Psoas muscle (tissue), 8 donors: Measurements from ENCODE around the gene LTBR. TPM values are rescaled to one million over a fixed set of nuclear protein-coding genes. Genes with fewer than 3 reads are reported as not detected.

ENCODE experiments used
- ATAC-seq, 4 donors: fragments of 200-7000 bp; cut with Tn5 transposase; one replicate each; pipeline ENCODE4 v1.9.1; 2020; ENCODE audit warnings: moderate library complexity in 3 of 4, mild to moderate bottlenecking in 2 of 4
- DNase-seq, 2 donors: peaks; one replicate each; pipeline ENCODE4 v3.0.0-alpha.2; 2020
- H3K27ac ChIP-seq: fragments of 200-600 bp; one replicate; pipeline ENCODE4 v1.8.0; 2022
- H3K27me3 ChIP-seq, 3 donors: fragments of 200-600 bp in 1 of 3; one replicate each; pipeline versions ENCODE4 v1.6.1 to v1.8.0; 2013 to 2022; ENCODE audit warnings: low read length in 2 of 3, mild to moderate bottlenecking in 2 of 3, moderate library complexity in 1 of 3; ENCODE audit not compliant: insufficient read depth in 3 of 3
- H3K36me3 ChIP-seq, 2 donors: fragments of 200-600 bp in 1 of 2; one replicate each; pipeline versions ENCODE4 v1.6.1 to v1.8.0; 2013 to 2022; ENCODE audit warnings: low read depth in 1 of 2, mild to moderate bottlenecking in 1 of 2, moderate library complexity in 1 of 2; ENCODE audit not compliant: insufficient read depth in 1 of 2
- H3K4me1 ChIP-seq: fragments of 200-600 bp; one replicate; pipeline ENCODE4 v1.8.0; 2022
- H3K4me3 ChIP-seq: fragments of 200-600 bp; one replicate; pipeline ENCODE4 v1.8.0; 2022; ENCODE audit warnings: mild to moderate bottlenecking
- H3K9me3 ChIP-seq: fragments of 200-600 bp; one replicate; pipeline ENCODE4 v1.8.0; 2022
- CTCF ChIP-seq: fragments of 200-600 bp; IDR thresholded peaks from one replicate; pipeline ENCODE4 v1.8.0; 2022; ENCODE audit warnings: antibody characterized with exemption
- whole genome bisulfite sequencing, 3 donors: extraction: QIAGEN DNeasy Blood & Tissue Kit; methylation state at CpG; one replicate each; pipeline versions ENCODE4 v1.1.6 to v1.1.7; 2013; 5-methylcytosine and 5-hydroxymethylcytosine counted together
- intact Hi-C, 2 donors: fragments of 100-400 bp; cut with DNase I; formaldehyde crosslinking; loops; one replicate each; pipeline versions ENCODE4 v1.11.0 to v1.14.2; 2022
- long read RNA-seq, 2 donors: library from polyadenylated mRNA; unstranded; transcript quantifications; one replicate each; pipeline ENCODE4 v2.0.0, GENCODE V29; 2021
- polyA plus RNA-seq, 3 donors: library from polyadenylated mRNA; stranded (reverse); fragments of 200-250 nt; gene quantifications; one replicate each; pipeline ENCODE4 v1.2.3, GENCODE V29; 2013
- total RNA-seq, 4 donors: library from RNA; stranded (reverse); fragmentation: NEBNext Ultra II Directional in 2 of 4; extraction: Animal tissue kit (Norgen Biotek cat#: 25700) in 2 of 4; gene quantifications; one replicate each; pipeline versions ENCODE4 v1.2.1 to v1.2.4, GENCODE V29; 2021 to 2023
- donor health status: healthy with polysubstance abuse.
- donor health status: DM: no; HTN: no; CAD: no; lungs with moderate emphysema.
- donor health status: Bipolar disorder and iron deficiency.
- donor health status: healthy.
- donor health status: DM: yes; HTN: yes; CAD: no.
- donor health status: DM: no; HTN: no; CAD: no.
- donor health status: DM: no; HTN: no; CAD: no.
- donor health status: DM: yes; HTN: yes; CAD: no.

The LTBR gene
- total RNA-seq: 10 to 100 TPM; 23.7 to 38.6 (median 34.1) TPM
- polyA plus RNA-seq: 10 to 100 TPM; 15.3 to 38.8 (median 34.5) TPM
- long read RNA-seq, donor 1, transcript LTBR-201 (10 exons, 2,260 nt): major isoform, 27 of 36 reads
- long read RNA-seq, donor 1, partial matches to known transcripts: 2 of 36 reads
- long read RNA-seq, donor 1, other reads (novel, unspliced or antisense): 7 of 36 reads
- long read RNA-seq, donor 2, transcript LTBR-201 (10 exons, 2,260 nt): major isoform, 25 of 53 reads
- long read RNA-seq, donor 2, partial matches to known transcripts: 17 of 53 reads
- long read RNA-seq, donor 2, other reads (novel, unspliced or antisense): 9 of 53 reads

- TF ChIP-seq CTCF: peak; percentile 4
- no peaks in the 10 kb centered on the region for H3K27me3 ChIP-seq
- no peaks in the 10 kb centered on the region for H3K9me3 ChIP-seq
- H3K4me1 ChIP-seq: peaks cover 28% of the 10 kb centered on the region
- WGBS, 3 donors: 2 to 5% (median 4%) methylated on average over 43 to 62 of the region's 62 CpGs
- intact Hi-C loops: loop anchor here (1.0 to 2.0 kb wide), 2 partner anchors 41 to 48 kb away; partner anchors contain the start of gene TNFRSF1A (in 1 of the 2)
- H3K36me3 ChIP-seq: peaks cover 13 to 30% of the 10 kb centered on the region in 2 donors
- H3K27ac ChIP-seq: peak within 1 kb of the TSS; percentile 97
- ATAC-seq: peak; percentile 96 to 98 (median 96)
- H3K4me3 ChIP-seq: peak within 1 kb of the TSS; percentile 83
- peak; percentile 98 to 99 for DNase-seq
Measured at GRCh38 chr12:6383572-6384498, at the start of gene LTBR. Gene LTBR (plus strand): TSS chr12:6384162. CDS start chr12:6384359, 197 bp downstream.

GRCh38 chr12:6334359-6334758 lies 49.6 kb upstream of the LTBR start:
- peak overlapping the region; percentile 88 for H3K27ac ChIP-seq
- ATAC-seq (no peak), DNase-seq (no peak)
- H3K4me1 ChIP-seq: peaks cover 55% of the 10 kb centered on the region
- H3K4me3 ChIP-seq: peak overlapping the region; percentile 99
- 47 to 64% (median 51%) methylated on average over 5 of the region's 5 CpGs for WGBS, 3 donors
- H3K36me3 ChIP-seq: peaks cover 7 to 63% of the 10 kb centered on the region in 2 donors
- H3K9me3 ChIP-seq: no peaks in the 10 kb centered on the region
- intact Hi-C loops: loop anchor here in 1 of 2 donors (5.0 kb wide), 1 partner anchor 128 kb away; no protein-coding TSS in a partner anchor
- no peaks in the 10 kb centered on the region for H3K27me3 ChIP-seq
- TF ChIP-seq CTCF: no peak

GRCh38 chr12:6334940-6335450 lies 49.0 kb upstream of the LTBR start:
- peaks cover 7 to 57% of the 10 kb centered on the region in 2 donors for H3K36me3 ChIP-seq
- intact Hi-C loops: loop anchor here (5.0 kb wide), 2 partner anchors 127 to 202 kb away; no protein-coding TSS in a partner anchor
- peak in 1 of 2 donors; percentile 32 for DNase-seq

More at GRCh38 chr12:6334940-6335450, 49.0 kb upstream of the LTBR start:
- Histone ChIP-seq H3K4me1 (peaks cover 56% of the 10 kb centered on the region), H3K27me3 (no peaks in the 10 kb centered on the region), H3K27ac (peak overlapping the region; percentile 88), H3K4me3 (peak overlapping the region; percentile 99), H3K9me3 (no peaks in the 10 kb centered on the region)
- no peak for TF ChIP-seq CTCF
- 29 to 48% (median 30%) methylated on average over 13 of the region's 13 CpGs for WGBS, 3 donors
- ATAC-seq: no peak
